ENCODE measurements around the gene STOML1. TPM values are rescaled to one million over a fixed set of nuclear protein-coding genes. Genes with fewer than 3 reads are reported as not detected.
"Not testable (repeated sequence)": the region's sequence is repeated elsewhere in the genome, so short reads cannot be mapped to it uniquely, and the experiment has no call there.

STOML1 gene
- total RNA-seq, 1 donor from 2014 or later: 10.6 TPM

DNA sequence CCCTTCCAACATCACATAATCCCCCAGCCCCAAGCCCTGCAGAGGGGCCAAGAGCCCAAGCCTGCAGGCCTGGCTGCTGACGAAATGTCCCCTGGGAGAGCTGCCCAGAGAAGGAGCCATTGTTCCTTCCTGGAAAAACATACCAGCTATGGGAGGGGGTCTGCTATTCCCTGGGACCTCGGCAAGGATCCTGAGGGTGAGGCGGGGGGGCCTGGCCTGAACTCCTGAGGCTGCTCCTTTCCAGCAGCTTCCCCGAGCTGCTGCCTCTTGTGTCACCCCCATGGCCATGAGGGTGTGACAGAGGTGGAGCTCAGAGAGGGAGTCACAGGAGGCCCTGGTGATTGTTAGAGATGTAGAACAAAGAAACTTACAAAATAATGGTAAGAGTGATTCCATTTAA is 53.0 kb downstream of the STOML1 start:
- Mint-ChIP-seq H3K27me3 (peaks cover under 1% of the 10 kb centered on the region), H3K36me3 (ENCODE audit: low read depth) (no peaks in the 10 kb centered on the region), H3K27ac (no peak overlapping the region), H3K4me3 (no peak overlapping the region), H3K9me3 (no peaks in the 10 kb centered on the region), H3K4me1 (peaks cover 15% of the 10 kb centered on the region)
- intact Hi-C loops (cut with micrococcal nuclease): no loop called here
- no peak for DNase-seq

DNA sequence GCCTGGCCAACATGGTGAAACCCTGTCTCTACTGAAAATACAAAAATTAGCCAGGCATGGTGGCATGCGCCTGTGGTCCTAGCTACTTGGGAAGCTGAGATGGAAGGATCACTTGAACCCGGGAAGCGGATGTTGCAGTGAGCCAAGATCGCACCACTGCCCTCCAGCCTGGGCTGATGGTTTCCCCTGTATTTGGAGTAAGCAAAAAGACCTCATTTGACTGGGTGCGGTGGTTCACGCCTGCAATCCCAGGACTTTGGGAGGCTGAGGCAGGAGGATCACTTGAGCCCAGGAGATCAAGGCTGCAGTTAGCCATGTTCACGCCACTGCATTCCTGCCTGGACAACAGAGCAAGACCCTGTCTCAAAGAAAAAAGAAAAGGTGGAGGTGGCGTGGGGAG is 53.6 kb downstream of the STOML1 start:
- intact Hi-C loops (cut with micrococcal nuclease); H3K27me3 Mint-ChIP-seq; H3K36me3 Mint-ChIP-seq (ENCODE audit: low read depth): not testable (repeated sequence)

DNA sequence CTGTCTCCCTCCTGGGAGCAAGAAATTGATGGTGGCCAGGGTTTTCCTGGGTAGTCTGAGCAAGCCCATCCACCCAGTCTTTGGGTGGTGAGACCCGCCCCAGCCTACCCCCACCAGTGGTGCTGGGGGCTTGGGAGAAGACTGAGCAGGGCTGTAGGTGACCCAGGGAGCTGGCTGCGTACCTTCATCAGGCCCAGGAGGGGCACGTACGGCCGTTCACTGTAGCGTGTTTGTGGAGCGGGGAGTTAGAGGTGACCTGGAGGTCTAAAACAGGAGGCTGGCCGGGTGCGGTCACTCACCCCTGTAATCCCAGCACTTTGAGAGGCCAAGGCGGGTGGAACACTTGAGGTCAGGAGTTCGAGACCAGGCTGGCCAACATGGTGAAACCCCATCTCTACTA is 54.4 kb downstream of the STOML1 start:
- no peak for DNase-seq
- Mint-ChIP-seq H3K27me3 (no peaks in the 10 kb centered on the region), H3K9me3 (no peaks in the 10 kb centered on the region), H3K4me3 (no peak overlapping the region), H3K27ac (no peak overlapping the region), H3K4me1 (peaks cover 15% of the 10 kb centered on the region), H3K36me3 (ENCODE audit: low read depth) (no peaks in the 10 kb centered on the region)
- intact Hi-C loops (cut with micrococcal nuclease): no loop called here

More for the DNA sequence above, 53.6 kb downstream of the STOML1 start:
- peaks cover 15% of the 10 kb centered on the region for H3K4me1 Mint-ChIP-seq
- DNase-seq, H3K9me3 Mint-ChIP-seq, H3K4me3 Mint-ChIP-seq, H3K27ac Mint-ChIP-seq: not testable (repeated sequence)

DNA sequence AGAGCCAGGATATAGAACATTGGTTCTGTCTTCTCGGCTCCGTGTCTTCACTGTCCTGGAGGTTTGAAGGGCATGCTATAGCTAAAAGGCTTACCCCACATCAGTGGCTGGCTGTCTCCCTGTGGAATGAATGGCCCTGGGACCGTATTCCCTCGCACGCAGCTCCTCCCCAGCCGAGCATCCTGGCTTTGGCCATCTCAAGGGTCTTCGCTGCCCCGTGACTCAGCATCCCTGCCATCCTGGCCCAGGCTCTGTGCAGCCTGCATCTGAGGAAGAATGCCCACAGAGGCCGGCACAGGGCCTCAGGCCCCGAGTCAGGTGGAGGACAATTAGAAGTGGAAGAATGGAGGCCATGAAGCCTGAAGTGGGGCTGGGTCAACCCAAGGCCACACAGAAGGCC is 54.8 kb downstream of the STOML1 start:
- no peaks in the 10 kb centered on the region for H3K27me3 Mint-ChIP-seq

DNA sequence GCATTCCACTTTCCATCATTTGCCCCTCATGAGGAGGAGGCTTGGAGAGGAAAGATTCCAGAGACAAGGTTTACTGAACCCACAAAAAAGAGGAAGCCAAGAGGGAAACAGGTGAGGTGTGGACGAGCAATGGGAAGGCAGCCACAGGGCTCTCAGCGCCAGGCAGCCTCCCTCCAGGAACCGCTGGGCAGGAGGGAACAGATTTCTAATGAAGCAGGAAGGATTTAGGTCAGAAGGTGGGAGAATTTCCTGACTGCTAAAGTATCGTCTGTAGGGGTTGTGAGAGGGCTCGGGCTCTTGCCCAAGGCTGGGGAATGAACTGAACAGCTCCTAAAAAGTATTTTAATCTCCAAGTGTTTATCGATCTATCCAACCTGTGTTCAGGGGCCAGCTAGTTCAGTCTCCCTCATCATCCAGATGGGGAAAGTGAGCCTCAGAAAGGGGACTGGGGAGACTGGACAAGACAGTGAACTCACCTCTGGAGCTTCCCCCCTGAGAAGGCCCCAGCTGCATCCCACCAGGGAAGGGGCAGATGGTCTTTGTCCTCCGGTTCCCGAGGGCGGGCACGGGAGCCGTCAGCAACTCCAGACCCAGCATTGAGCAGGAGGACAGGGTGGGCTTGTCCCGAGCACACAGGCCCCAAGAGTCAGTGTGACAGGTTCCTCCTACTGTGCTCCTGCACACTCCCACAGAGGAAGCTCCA is 55.4 kb downstream of the STOML1 start:
- intact Hi-C loops (cut with micrococcal nuclease): no loop called here
- no peak for DNase-seq
- Mint-ChIP-seq H3K4me3 (no peak overlapping the region), H3K4me1 (peaks cover 6% of the 10 kb centered on the region), H3K9me3 (no peaks in the 10 kb centered on the region), H3K36me3 (ENCODE audit: low read depth) (no peaks in the 10 kb centered on the region), H3K27me3 (no peaks in the 10 kb centered on the region), H3K27ac (no peak overlapping the region)

More for the DNA sequence above, 54.8 kb downstream of the STOML1 start:
- peaks cover 12% of the 10 kb centered on the region for H3K4me1 Mint-ChIP-seq
- no peak for DNase-seq
- intact Hi-C loops (cut with micrococcal nuclease): no loop called here
- no peaks in the 10 kb centered on the region for H3K36me3 Mint-ChIP-seq (ENCODE audit: low read depth)
- no peak overlapping the region for H3K4me3 Mint-ChIP-seq
- H3K27ac Mint-ChIP-seq: no peak overlapping the region
- H3K9me3 Mint-ChIP-seq: no peaks in the 10 kb centered on the region

DNA sequence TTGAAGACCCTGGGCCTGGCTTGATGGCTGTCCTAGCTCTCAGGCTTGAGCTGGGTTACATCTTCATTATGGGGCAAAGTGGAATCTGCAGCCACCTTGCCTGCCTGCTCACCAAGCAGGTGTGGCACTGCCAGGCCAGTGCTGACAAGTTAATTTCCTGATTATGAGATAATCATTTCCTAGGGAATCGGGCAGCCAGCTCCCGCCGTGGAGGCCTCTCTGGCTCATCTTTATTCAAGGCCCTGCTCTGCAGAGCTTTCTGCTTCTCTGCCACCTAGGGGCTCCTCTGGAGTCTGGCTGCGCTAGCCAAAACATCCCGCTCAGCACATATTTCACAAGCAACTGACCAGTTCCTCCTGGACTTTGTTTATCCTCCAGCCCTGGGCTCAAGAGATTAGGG is 55.9 kb downstream of the STOML1 start:
- H3K27ac Mint-ChIP-seq: no peak overlapping the region
- H3K9me3 Mint-ChIP-seq: no peaks in the 10 kb centered on the region
- intact Hi-C loops (cut with micrococcal nuclease): no loop called here
- no peaks in the 10 kb centered on the region for H3K36me3 Mint-ChIP-seq (ENCODE audit: low read depth)
- no peaks in the 10 kb centered on the region for H3K27me3 Mint-ChIP-seq
- DNase-seq: no peak
- no peak overlapping the region for H3K4me3 Mint-ChIP-seq
- peaks cover 2% of the 10 kb centered on the region for H3K4me1 Mint-ChIP-seq

DNA sequence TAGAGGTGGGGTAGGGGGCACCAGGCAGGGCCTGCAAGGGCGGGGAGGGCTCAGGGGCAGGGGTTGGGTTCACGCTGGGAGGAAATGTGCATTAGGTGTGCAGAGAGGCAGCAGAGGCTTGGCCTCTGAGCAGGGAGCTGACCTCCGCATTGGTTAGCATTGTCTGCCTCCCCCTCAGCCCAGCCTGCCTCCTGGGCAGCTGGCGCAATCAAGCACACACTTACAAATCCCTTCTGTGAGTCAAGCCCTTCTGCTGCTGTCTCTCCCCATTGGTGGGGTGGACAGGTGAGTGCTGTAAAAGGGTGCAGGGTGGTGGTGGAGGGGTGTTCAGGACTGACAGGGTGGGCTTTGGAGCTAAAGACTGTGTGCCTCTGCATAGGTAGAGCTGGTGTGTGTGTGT is 56.5 kb downstream of the STOML1 start:
- H3K9me3 Mint-ChIP-seq: no peaks in the 10 kb centered on the region
- H3K27ac Mint-ChIP-seq: no peak overlapping the region
- no peak for DNase-seq
- H3K36me3 Mint-ChIP-seq (ENCODE audit: low read depth): no peaks in the 10 kb centered on the region
- no peak overlapping the region for H3K4me3 Mint-ChIP-seq
- intact Hi-C loops (cut with micrococcal nuclease): no loop called here
- H3K27me3 Mint-ChIP-seq: no peaks in the 10 kb centered on the region
- H3K4me1 Mint-ChIP-seq: peaks cover 3% of the 10 kb centered on the region

DNA sequence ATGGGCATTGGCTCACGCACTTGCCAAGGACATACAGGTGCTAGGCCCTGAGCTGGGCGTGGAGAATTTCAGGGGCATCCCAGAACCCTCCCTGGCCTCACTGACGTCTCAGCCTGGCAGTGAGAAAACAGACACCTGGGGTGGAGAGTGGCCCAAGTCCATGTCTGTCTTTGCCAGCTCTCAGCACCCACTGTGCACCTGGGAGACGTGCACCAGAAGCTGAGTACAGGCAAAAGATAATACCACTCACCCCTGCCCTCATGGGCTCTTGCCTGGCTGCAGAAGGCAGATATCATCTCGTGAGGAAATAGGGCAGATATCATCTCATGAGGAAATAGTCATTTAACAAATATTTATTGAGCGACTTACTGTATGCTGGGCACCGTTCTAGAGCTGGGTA is 57.8 kb downstream of the STOML1 start:
- Mint-ChIP-seq H3K4me1 (peaks cover 9% of the 10 kb centered on the region), H3K27me3 (no peaks in the 10 kb centered on the region), H3K36me3 (ENCODE audit: low read depth) (no peaks in the 10 kb centered on the region), H3K27ac (no peak overlapping the region), H3K4me3 (no peak overlapping the region), H3K9me3 (no peaks in the 10 kb centered on the region)
- intact Hi-C loops (cut with micrococcal nuclease): no loop called here
- no peak for DNase-seq

DNA sequence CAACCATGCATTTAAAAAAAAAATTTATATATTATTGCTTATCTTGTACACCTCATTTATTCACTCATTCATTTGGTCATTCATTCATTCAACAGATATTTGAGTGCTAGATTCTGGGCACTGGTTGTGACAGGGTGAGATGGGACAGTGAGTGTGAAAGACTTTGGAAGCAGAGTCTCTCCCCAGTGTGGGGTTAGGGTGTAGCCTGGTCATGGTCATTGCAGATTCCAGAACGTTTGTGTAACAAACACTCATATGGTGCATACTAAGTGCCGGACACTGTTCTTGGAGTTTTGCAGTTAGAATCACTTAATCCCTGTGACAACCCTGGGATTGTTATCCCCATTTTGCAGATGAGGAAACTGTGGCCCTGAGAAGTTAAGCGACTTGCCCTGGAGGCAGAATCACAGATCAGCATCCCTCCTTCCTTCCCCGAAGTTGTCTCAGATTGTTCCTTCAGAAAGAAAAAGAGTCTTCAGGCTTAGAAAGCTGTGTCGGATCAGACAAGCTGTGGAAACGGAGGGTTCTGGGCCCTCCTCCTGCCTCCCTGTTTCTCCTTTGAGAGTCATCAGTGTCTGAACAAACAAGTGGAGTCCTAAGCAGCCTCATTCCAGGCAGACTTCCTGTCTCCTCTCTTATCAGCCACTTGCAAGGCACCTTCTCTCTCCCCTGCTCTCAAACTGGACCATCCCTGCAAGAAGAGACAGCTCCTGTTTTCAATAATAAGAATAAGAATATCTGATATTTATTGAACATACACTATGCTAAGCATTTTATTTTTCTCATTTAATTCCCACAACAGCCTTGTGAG is 59.5 kb downstream of the STOML1 start:
- H3K4me1 Mint-ChIP-seq: peaks cover 17% of the 10 kb centered on the region
- no peak overlapping the region for H3K4me3 Mint-ChIP-seq
- H3K9me3 Mint-ChIP-seq: no peaks in the 10 kb centered on the region
- no peaks in the 10 kb centered on the region for H3K27me3 Mint-ChIP-seq
- intact Hi-C loops (cut with micrococcal nuclease): no loop called here
- no peaks in the 10 kb centered on the region for H3K36me3 Mint-ChIP-seq (ENCODE audit: low read depth)
- no peak for DNase-seq
- H3K27ac Mint-ChIP-seq: no peak overlapping the region

DNA sequence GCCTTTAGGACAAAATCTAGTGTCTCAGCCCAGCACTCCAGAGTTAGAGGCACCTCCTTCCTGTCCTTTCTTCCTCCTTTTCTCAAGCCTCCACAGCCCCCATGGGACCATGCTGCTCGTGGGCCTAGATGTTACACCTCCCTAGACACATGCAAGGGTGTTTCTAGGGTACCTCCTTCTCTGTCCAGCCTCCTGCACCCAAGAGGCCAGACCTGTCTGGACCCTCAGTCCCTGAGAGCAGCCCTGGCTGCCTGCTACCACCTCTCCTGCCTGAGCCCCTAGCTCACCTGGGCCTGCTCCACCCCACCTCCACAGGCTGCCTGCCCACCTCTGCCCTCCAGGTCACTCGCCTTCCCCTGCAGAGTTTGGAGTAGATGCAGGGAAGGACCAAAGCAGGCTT is 60.7 kb downstream of the STOML1 start:
- H3K9me3 Mint-ChIP-seq: no peaks in the 10 kb centered on the region
- H3K36me3 Mint-ChIP-seq (ENCODE audit: low read depth): no peaks in the 10 kb centered on the region
- H3K27me3 Mint-ChIP-seq: no peaks in the 10 kb centered on the region
- H3K27ac Mint-ChIP-seq: no peak overlapping the region
- DNase-seq: no peak
- peaks cover 17% of the 10 kb centered on the region for H3K4me1 Mint-ChIP-seq
- H3K4me3 Mint-ChIP-seq: no peak overlapping the region
- intact Hi-C loops (cut with micrococcal nuclease): no loop called here

DNA sequence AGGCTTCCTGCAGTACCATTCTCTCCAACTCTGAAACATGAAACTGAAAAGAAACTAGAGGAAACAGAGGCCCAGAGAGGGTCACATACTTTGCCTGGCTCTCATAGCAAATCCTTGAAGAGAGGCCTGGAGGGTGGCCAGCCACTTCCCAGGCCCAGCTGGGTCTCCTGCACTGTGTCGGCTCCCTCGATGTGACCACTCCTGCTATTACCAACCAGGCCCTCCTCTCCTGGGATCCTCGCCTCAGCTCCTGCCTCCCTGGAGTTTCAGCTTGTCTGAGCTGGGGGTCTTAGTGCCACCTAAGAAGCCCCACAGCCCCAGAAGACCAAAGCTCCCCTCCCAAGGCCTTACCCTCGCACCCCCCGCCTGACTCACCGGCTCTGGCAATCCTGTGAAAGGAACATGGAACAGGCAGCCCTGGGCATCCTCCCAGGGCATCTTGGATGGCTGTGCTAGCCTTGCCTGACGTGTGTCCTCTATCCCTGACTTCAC is 61.3 kb downstream of the STOML1 start:
- peaks cover 17% of the 10 kb centered on the region for H3K4me1 Mint-ChIP-seq
- intact Hi-C loops (cut with micrococcal nuclease): no loop called here
- H3K4me3 Mint-ChIP-seq: no peak overlapping the region
- H3K9me3 Mint-ChIP-seq: no peaks in the 10 kb centered on the region
- H3K27ac Mint-ChIP-seq: no peak overlapping the region
- no peaks in the 10 kb centered on the region for H3K36me3 Mint-ChIP-seq (ENCODE audit: low read depth)
- H3K27me3 Mint-ChIP-seq: peaks cover 1% of the 10 kb centered on the region
- no peak for DNase-seq

DNA sequence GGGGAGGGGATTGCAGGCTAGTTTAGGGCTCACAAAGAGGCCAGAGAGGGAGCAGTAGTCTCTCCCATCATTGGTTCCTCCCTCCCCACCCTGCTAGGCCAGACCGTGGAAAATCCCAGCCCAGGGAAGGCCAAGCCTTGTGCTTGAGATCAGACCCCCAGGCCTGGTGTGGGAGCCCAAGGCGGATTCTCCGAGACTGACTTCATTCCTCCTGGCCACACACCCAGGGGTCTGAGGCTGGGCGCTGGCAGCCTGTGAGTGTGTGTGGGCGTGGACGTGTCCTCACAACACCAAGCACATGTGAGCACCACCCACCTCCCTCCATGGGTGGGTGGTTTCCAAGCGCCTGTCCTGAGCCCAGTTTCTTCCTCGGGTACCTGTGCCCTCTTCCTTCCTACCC is 61.7 kb downstream of the STOML1 start:
- intact Hi-C loops (cut with micrococcal nuclease): no loop called here
- no peaks in the 10 kb centered on the region for H3K9me3 Mint-ChIP-seq
- peaks cover 6% of the 10 kb centered on the region for H3K27me3 Mint-ChIP-seq
- H3K4me3 Mint-ChIP-seq: no peak overlapping the region
- peaks cover 21% of the 10 kb centered on the region for H3K4me1 Mint-ChIP-seq
- no peak overlapping the region for H3K27ac Mint-ChIP-seq
- H3K36me3 Mint-ChIP-seq (ENCODE audit: low read depth): no peaks in the 10 kb centered on the region
- no peak for DNase-seq

DNA sequence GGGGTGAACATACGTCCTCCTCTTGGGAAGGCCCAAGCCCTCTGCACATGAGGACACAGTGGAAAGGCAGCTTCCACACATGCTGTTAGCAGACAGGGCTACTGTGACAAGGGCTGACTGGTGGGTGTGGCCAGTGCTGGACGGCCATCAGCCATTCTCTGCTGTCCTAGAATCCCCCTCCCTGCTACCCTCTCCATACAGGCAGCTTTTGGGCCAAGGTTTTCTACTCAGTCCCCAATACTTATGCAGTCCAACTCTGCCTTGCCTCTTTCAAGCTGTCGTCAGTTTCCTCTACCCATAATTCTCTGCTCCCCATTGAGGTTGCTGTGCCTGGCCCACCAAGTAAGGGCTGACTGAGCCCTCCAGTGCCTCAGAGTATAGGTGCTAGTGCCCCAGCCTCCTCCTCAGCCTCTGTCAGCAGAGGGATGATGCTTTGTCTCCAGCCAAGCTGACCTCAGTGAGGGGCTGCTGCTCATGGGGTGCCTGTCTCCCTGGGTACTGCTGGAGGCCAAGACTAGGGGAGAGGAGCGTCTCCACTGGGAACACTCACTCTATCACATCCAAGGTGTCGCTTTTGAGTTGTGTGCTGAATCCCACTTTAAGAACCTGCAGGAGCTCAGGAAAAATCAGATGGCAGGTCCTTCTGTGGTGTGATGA is 63.0 kb downstream of the STOML1 start:
- no peak overlapping the region for H3K27ac Mint-ChIP-seq
- H3K4me1 Mint-ChIP-seq: peaks cover 29% of the 10 kb centered on the region
- H3K27me3 Mint-ChIP-seq: peaks cover 6% of the 10 kb centered on the region
- H3K4me3 Mint-ChIP-seq: peak overlapping the region; percentile 47
- intact Hi-C loops (cut with micrococcal nuclease): no loop called here
- no peaks in the 10 kb centered on the region for H3K9me3 Mint-ChIP-seq
- H3K36me3 Mint-ChIP-seq (ENCODE audit: low read depth): no peaks in the 10 kb centered on the region
- DNase-seq: no peak

Measured in activated CD4-positive, alpha-beta T cell treated with anti-CD3 and anti-CD28 coated beads, Interleukin-2, amount 10 ng/mL, durations not matched to agents 24 days and 14 days (primary cell).